RPMI7951 (cell line): Measurements from ENCODE around the gene AIFM1. TPM values are rescaled to one million over a fixed set of nuclear protein-coding genes. Genes with fewer than 3 reads are reported as not detected.

Experiments
- DNase-seq: peaks from one replicate; pipeline ENCODE4 v3.0.0-alpha.2; 2012; ENCODE audit warnings: low read depth
- total RNA-seq: library from RNA; depleted of rRNA; stranded (reverse); fragments of >200 nt; shearing (Covaris generic); gene quantifications from 2 replicates; pipeline ENCODE4 v1.2.3, GENCODE V29; 2014

The AIFM1 gene
- total RNA-seq, 1 experiment from 2014 or later = 17.3 TPM

DNA sequence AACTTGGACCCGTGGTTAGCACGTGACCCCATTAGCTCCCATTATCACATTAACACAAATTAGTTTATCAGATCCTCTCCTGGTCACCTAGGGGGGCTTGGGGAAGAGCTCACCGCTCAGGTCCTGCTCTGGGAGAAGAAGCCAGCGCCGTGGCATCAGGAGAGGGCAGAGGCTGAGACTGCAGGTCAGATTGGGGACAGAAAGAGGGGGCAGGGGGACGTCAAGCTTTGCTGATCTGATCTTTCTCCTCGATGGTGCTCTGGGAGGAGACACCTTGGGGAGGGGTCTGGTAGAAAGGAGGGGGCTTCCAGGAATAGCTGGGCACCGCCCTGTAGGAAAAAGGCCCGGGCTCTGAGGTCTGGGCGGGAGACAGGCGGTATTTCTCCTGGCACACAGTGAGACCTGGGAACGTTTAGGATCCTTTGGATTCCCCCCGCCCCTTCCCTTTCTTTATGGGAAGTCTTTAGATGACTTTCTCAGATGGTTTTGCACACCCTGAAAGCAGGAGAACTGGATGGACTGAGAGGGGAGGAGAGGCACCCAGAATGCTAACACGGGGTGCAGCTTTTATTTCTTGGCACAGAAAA is 46.2 kb downstream of the AIFM1 start:
- DNase-seq = no peak

- peak; percentile 70 for DNase-seq
Observed at GRCh38 chrX:130118441-130119311, 47.0 kb downstream of the AIFM1 start.

GRCh38 chrX:130117166-130117565 is 48.5 kb downstream of the AIFM1 start:
- DNase-seq = no peak

DNA sequence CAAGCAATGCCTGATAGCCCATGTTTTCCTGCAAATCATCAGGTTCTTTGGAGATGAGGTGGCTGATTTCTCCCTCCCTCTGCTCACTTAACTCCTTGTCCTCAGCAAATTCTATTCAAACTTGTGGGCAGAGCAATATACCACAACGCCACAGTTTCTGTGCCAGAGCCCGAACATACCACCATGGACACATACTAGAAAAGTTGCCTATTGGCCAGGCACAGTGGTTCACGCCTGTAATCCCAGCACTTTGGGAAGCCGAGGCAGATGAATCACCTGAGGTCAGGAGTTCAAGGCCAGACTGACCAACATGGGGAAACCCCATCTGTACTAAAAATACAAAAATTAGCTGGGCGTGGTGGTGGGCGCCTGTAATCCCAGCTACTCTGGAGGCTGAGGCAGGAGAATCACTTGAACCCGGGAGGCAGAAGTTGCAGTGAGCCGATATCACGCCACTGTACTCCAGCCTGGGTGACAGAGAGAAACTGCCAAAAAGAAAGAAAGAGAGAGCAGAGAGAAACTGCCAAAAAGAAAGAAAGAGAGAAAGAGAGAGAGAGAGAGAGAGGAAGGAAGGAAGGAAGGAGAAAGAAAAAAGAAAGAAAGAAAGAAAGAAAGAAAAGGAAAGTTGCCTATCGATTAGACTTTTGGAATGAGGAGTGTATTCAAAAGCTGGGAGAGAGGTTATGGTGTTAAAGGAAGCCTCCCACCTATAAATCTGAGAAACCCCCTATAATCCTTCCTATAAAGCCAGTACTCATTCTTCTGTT is 50.3 kb downstream of the AIFM1 start:
- DNase-seq = peak; percentile 83

GRCh38 chrX:130114141-130114588 is 51.5 kb downstream of the AIFM1 start:
- peak; percentile 70 for DNase-seq

DNA sequence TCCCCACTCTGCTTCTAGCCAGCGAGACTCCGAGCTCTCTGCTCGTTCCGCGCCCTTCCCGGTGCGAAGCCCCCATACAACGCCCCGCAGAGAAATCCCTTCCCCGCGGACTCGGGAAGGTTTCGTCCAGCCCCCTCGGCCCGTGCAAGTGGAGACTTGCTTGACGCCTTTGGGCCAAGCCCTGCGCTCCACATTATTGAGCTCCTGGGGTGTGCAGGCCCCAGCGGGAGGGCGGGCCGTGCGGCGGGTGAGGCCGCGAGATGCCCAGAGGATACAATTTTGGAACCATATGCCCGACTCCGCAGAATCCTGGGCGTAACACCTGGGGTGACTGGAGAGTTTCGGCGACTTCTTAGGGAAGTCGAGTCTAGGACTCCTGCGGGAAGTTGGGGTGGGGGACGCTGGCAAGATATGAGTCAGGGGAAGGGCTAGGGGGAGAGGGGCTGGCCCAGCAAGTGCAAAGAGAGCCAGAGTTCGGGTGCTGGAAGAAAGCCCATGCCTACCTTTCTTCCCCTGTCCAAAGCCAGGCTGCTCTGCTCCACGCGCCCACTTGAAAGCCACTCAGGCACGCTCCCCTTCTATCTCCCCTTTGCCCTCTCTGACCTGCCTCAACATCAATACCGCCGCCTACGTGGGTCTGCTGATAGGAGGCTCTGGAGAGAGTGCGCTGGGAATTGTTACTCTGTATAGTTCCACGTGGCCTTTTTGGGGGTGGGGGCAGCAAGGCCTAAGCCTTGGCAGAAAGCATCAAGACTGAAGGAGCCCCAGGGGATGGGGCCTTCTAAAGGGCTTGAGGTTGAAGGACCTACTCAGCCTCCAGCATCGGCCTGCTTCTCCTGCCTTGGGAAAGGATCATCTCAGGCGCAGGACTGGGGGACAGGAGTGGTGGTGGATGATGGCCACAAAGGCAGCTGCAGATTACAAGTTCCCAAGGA is 54.2 kb downstream of the AIFM1 start:
- DNase-seq = no peak

DNA sequence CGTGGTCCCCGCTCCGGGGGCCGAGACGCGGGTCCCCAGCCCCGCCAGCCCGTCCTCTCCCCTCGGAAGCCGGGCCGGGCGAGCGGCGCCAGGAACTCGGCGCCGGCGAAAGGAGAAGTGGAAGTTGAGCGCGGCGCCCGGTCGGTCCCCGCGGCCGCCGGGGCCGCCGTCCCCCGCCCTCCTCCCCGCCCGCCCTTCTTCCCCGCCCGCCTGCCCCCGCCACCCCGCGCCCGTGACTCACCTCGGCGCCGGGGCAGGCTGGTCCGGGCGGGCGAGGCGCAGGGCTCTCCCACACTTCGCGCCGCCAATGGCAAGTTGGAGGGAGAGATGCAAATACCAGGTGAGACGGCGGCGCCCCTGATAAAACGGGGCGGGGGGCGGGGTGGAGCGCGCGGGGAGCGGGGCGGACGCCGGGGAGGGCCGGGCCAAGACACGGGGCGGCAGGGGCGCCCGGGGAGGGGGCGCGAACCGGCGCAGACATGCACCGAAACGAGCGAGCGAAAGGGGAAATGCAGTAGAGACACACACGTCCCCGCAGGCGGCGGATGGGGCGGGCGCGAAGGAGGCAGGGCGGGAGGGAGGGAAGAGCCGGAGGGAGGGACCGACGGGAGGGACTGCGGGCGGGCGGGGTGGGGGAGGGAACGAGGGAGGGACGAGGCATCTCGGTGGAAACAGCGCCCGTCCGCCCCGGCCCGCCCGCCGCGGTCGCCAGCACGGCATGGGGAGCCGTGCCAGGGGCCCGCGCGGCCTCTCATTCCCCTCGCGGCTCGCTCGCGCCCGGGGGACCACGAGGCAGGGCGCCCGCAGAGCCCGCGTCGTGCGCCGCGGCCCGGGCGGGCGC is 55.0 kb downstream of the AIFM1 start, which contains the start of gene ELF4:
TSS of gene ELF4 (minus strand) at position 119 of the 841 bp plus-strand sequence. CDS start 29,167 bp downstream, outside the sequence.
- DNase-seq = peak; percentile 57

DNA sequence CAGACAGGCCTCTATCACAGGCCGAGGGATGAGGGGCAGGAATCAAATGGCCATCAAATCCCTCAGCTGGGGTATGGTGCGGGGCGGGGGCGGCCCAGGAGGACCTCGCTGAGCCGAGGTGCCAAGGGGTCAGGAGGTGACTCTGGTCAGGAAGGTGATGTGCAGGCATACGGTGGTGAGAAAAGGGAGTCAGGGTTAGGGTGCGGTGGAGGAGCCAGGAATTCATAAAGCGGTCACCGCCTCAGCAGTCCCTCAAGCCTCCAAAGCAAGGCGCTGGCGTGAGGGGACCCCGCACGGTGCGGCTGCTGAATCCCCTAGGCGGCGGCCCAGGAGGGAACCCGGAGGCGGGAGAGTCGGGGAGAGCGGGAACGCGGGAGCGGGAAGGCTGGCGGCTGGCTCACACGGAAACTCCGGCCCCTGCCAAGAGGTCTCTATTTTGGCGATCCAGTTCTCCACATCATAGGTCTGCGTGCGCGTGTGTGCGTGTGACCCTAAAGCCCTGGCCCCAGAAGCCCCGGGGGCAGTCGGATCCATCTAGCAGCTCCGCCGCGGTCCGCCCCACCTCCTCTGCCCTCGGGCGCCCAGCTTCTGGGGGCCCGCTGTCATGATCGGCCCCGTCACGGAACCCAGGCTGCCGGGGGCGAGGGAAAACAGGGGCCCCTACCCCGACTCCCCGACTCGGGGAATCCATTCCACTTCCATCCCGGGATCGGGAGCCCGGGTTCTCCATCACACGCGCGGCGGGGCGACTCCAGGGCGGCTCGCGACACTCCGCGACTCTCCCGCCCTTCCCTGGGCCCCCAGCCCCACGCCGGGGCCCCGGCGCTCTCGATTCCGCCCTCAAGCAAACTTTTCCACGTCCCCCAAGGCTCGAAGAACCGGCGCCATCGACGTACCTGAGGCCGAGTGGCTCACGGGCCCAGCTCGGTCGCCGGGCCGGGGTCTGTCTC is 55.9 kb downstream of the AIFM1 start:
- DNase-seq = peak; percentile 75

DNA sequence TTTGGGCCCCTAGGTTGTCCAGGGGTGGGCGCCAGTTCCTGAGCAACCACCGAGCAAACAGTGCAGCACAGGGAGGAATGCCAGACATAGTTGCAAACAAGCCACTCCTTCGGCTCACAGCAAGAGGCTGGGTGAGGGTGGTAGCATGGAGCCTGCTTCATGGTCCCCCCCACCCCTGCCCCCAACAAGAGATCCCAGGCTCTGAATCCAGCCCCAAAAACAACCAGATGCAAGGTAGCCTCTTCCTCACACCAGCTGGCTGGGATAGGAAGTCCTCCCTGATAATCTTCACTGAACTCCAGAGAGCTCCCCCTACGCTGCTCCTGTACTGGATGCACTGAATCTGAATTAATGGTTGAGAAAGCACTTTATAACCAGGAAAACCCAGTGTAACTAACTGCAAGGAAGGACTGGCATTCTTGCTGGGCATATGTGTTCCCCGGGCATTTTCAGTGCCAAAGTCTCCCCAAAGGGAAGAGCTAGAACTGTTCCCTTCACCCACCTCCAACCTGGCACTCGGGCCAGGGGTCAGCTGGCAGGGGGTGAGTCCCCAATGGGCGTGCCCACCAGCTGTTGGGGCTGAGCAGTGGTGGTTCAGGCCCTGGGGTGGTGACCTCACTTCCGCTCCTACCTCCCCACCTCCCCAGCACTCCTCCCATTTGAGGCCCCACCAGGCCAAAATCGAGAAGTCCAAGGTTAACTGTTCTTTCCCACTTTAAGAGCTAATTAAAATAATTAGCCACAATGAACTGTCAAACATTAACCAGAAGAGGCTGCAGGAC is 56.8 kb downstream of the AIFM1 start:
- DNase-seq = peak; percentile 44

DNA sequence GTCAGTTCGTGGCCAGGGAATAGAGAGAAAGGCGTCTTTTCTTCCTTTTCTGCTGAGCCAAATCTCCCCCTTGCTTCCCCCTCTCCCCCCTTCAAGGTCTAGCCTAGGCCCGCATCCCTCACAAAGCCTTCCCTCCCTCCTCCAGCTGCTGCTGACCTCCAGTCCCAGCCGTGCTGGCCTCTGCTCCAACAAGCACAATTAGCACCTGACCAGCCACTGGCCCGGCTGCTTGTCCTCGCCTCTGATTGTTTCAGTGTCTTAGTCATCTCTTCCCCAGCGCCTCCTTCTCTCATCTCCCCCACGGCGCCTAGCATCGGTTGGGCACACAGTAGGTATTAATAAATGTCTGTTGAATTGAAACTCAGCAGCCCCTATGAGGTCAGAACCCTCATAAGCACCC is 59.6 kb downstream of the AIFM1 start:
- DNase-seq = peak; percentile 35

GRCh38 chrX:130105244-130105643 is 60.4 kb downstream of the AIFM1 start:
- no peak for DNase-seq

- DNase-seq = no peak
Observed at GRCh38 chrX:130103605-130104004, 62.0 kb downstream of the AIFM1 start.

GRCh38 chrX:130100180-130100579 is 65.5 kb downstream of the AIFM1 start:
- peak; percentile 83 for DNase-seq

DNA sequence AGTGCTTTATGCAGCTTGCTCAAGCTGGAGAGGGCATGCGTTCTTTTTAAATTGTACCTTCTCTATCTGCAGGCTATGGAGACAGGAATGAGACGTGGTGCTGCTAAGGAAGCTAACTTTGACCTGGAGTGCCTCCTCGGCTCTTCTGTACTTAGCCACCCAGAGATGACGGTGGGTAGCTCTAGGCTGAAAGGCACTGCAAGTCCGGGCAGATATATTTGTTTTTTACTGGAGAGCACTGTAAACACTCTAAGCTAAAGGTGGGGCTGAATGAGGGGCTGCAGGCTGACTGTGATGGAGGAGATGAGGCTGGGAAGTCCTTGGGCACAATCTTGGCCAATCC is 67.5 kb downstream of the AIFM1 start:
- no peak for DNase-seq

DNA sequence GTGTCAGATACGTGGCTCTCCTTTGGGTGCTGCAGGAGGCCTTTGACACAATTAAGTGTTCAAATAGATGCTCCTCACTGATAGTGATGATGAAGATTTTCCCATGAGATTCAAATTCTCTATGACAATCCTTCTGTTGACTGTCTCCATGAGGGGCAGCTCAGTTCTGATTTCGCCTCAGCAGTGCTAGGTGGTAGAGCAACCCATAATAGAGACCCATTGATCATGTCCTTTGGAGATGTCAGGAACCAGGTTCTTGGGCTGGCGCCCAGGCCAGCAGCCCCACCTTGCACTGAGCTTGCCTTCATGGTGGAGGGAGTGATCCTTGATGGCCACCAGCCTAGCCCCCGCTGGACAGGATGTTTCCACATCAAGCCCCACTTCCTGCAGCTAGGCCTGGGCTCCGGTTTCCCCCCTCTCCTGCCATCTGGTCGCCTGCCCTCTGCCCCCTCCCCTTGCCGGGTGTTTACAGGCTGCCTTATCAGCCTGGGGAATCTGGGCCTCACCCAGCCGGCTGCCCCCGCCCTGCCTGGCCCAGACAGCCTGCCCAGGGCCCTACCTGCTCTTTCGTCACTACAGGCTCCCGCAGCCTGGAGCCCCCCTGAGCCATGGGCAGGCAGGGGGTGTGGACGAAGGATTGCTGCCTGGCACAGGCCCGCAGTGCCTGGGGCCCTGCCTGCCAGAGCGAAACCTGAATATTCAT is 68.0 kb downstream of the AIFM1 start:
- no peak for DNase-seq

DNA sequence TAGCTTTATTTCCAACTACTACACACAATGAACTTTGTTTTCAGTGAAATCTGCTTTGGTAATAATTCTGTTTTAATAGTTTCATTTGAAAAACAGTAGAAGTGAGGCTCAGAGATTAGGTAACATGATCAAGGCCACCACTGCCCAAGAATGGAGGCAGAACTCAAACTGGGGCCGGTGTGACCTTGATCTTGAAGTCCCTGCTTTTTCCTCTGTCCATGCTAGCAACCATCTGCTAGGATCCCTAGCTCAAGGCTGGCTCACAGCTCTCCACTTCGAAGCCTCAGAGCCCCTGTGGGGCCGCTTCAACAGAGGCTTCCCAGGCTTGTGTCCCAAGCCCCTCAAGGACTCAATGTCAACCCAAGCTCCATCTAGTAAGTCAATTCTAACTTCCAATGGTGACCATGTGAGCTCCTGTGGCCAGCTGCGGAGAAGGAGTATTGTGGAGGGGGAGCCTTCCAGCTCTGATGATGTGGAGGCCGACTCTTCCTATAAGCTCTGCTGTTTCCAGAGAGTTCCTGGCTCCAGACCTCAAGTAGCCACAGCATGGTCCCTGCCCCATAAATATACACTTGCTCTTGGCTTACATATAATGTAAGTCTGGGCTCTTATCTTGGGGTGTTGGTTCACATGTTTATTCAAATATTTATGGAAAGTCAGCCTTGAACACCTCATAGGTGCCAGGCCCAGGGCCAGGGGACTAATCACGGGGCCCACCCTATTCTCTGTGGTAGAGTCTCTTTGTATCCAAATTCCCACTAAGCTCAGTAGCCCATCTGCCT is 70.2 kb downstream of the AIFM1 start:
- DNase-seq = no peak

- no peak for DNase-seq
Observed at GRCh38 chrX:130094696-130095095, 70.9 kb downstream of the AIFM1 start.
